Activated naive CD4-positive, alpha-beta T cell treated with Interleukin-2 at 50 U/mL for 16 hours (primary cell): ENCODE data around the gene PTPRM.
"Not testable (repeated sequence)": the region's sequence is repeated elsewhere in the genome, so short reads cannot be mapped to it uniquely, and the experiment has no call there.

Source experiments
- DNase-seq: peaks from one replicate; pipeline ENCODE4 v3.0.0-alpha.2; 2020

Gene PTPRM

GRCh38 chr18:7729868-7730267 lies 162.8 kb downstream of the PTPRM start:
- no peak for DNase-seq

GRCh38 chr18:7730682-7731081 lies 163.6 kb downstream of the PTPRM start:
- no peak for DNase-seq

GRCh38 chr18:7733642-7734041 lies 166.5 kb downstream of the PTPRM start:
- no peak for DNase-seq

- no peak for DNase-seq
Observed at GRCh38 chr18:7735196-7735595, 168.1 kb downstream of the PTPRM start.

- no peak for DNase-seq
Observed at GRCh38 chr18:7735626-7736175, 168.6 kb downstream of the PTPRM start.

GRCh38 chr18:7736526-7736925 lies 169.4 kb downstream of the PTPRM start:
- not testable (repeated sequence) for DNase-seq

- no peak for DNase-seq
Observed at GRCh38 chr18:7737550-7737949, 170.4 kb downstream of the PTPRM start.

- DNase-seq, result no peak
Observed at GRCh38 chr18:7740821-7741220, 173.7 kb downstream of the PTPRM start.

- DNase-seq, result no peak
Observed at GRCh38 chr18:7741640-7742039, 174.5 kb downstream of the PTPRM start.

- no peak for DNase-seq
Observed at GRCh38 chr18:7742224-7742623, 175.1 kb downstream of the PTPRM start.

- no peak for DNase-seq
Observed at GRCh38 chr18:7743256-7743655, 176.1 kb downstream of the PTPRM start.

GRCh38 chr18:7746106-7746505 lies 179.0 kb downstream of the PTPRM start:
- no peak for DNase-seq

GRCh38 chr18:7748251-7749007 lies 181.3 kb downstream of the PTPRM start:
- DNase-seq, result no peak

- no peak for DNase-seq
Observed at GRCh38 chr18:7749008-7749405, 181.9 kb downstream of the PTPRM start.

GRCh38 chr18:7749510-7749981 lies 182.4 kb downstream of the PTPRM start:
- DNase-seq, result no peak

GRCh38 chr18:7750095-7750663 lies 183.1 kb downstream of the PTPRM start:
- DNase-seq, result no peak

- DNase-seq, result no peak
Observed at GRCh38 chr18:7750966-7751365, 183.8 kb downstream of the PTPRM start.

GRCh38 chr18:7754258-7754657 lies 187.1 kb downstream of the PTPRM start:
- DNase-seq, result no peak

- no peak for DNase-seq
Observed at GRCh38 chr18:7754725-7755181, 187.6 kb downstream of the PTPRM start.

- no peak for DNase-seq
Observed at GRCh38 chr18:7755753-7756475, 188.8 kb downstream of the PTPRM start.

- no peak for DNase-seq
Observed at GRCh38 chr18:7757175-7757574, 190.1 kb downstream of the PTPRM start.

GRCh38 chr18:7758764-7759163 lies 191.6 kb downstream of the PTPRM start:
- DNase-seq, result no peak
